CD4-positive, alpha-beta T cell treated with Interleukin-6 for 4 hours (primary cell): ENCODE data around the gene POMGNT2.

Source experiments
- DNase-seq: peaks from one replicate; pipeline ENCODE4 v3.0.0-alpha.2; 2020; ENCODE audit warnings: mixed read lengths

POMGNT2 gene

DNA sequence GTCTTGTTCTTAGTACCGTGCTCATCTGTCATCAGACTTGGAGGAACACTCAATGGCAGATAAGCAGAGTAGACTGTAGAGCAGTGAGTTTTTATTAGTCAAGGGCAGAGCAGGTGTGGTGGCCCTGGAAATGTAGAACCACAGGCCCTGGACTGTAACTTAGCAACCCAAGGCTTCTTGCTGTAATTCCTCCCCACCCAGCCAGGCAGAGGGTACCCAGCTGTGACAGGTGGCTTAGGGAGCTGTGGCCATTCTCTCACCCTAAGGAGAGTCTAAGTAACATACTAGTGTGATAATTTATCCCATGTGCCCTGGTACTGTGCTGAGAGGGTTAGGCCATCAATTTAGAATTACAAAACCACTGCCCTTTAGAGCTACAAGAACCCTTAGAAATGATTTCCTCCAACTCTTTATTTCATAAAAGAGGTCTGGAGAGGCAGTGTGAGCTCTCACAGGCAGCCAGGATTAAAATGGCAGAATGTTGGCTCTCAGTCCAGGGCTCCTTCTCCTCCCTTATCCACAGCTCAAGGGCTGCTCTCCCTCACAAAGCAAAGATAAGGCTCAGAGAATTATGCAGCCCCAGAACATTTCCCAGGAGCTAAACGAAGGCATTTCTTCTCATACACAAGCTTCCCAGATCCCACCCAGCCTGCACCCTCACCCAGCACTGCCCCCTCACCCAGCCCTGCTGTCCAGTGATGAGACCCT lies 3.0 kb downstream of the POMGNT2 start:
- DNase-seq, result no peak

DNA sequence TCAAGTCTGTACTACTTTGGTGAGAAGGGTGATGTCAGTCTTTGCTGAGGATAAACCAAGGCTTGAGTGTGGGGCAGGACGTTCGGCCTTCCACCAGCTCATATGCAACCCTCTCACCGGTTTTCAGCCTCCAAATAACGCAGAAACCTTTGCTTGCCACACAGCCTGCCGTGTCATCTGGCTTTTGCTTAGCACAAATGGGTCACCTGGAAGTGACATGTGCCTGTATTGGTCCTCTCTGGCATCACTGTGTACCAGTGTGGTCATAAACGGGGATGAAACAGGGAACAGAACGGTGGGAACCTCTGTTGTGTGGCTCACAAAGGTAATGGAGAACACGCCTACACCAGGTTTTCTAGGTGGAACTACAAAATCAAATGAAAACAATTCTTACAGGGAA lies 7.1 kb downstream of the POMGNT2 start:
- DNase-seq, result no peak

DNA sequence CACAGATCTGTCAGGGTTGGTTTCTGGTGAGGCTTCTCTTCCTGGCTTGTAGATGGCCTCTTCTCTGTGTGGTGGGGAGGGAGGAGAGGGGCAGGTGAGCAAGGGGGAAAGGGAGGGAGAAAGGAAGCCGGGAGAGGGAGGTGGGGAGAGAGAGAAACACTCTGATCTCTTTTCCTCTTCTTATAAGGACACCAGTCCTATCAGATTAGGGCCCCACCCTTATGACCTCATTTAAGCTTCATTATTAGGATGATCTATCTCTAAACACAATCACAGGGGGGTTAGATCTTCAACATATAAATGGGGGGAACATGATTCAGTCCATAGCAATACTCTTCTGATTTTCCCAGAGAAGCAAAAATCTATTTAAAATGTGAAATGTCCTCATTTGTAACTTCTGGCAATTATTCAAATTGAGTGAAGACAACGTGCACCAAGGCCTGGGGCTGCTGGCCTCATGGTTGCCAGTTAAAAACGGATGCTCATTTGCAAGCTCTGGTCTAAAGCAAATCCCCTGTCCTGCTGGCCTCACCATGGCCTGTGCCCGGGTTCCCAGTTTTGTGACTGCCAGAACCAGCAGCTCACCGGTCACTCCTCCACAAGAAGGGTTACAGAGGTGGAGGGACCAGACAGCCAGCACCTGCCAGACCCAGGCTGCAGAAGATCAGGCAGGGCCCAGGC lies 8.3 kb downstream of the POMGNT2 start:
- no peak for DNase-seq

GRCh38 chr3:43096761-43097160 lies 9.1 kb downstream of the POMGNT2 start:
- no peak for DNase-seq

DNA sequence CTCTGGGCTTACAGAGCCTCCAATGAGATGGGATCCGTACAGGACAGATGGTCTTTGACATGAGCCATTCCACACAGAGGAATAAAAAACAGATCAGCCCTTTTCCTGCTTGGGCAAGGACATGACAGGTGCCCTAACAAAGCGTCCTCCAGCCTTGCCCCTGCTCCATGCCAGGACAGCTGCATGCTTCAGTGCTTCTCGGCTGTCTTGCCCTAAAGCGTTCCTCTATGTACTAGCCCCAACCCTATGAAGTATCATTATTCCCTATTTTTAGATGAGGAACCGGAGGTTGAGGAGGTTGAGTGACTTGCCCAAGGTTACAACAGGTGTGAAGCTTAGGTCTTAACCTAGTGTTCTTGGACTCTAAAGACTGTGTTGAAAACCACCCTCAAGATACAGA lies 10.5 kb downstream of the POMGNT2 start:
- DNase-seq, result no peak

- no peak for DNase-seq
These were observed 11.0 kb downstream of the POMGNT2 start for GRCh38 chr3:43094851-43095250.

- no peak for DNase-seq
These were observed 11.5 kb downstream of the POMGNT2 start for GRCh38 chr3:43094381-43094780.

DNA sequence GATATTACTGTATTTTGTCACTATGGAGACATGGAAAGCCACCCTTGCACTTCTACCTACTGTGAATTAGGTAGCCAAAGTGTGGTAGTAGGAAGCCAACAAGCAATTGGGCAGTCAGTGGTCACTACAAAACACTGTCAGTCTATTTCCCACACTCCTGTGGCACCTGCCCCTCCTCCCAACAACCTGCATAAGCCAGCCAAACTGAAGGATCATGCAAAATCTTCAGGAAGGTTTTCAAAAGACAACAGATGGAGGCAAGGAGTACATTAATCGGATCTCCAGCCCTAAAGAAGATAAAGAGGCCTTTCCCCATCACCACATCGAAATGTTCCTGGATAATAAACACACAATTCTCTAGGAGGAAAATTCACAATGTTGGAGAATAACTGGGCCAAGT lies 11.9 kb downstream of the POMGNT2 start:
- DNase-seq, result no peak

- no peak for DNase-seq
These were observed 12.9 kb downstream of the POMGNT2 start for GRCh38 chr3:43093006-43093405.

- no peak for DNase-seq
These were observed 14.4 kb downstream of the POMGNT2 start for GRCh38 chr3:43091481-43091880.

DNA sequence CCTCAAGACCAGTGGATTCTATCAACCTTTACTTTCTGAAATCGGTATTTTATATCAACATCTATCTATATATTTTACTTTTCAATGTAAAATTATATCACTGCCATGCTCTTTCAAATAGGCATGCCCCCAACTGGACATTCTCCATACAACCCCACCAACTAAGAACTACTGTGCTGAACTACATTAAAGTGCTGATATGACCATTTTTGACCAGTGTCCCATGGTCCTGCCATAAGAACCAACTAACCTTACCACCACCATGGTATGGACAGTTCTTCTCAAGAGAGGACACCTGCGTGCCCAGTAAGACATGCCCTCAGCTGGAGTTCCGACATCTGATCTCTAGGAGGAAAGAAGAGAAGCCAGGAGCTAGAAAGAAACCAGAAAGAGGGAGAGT lies 15.6 kb downstream of the POMGNT2 start:
- no peak for DNase-seq

GRCh38 chr3:43089081-43089480 lies 16.8 kb downstream of the POMGNT2 start:
- DNase-seq, result no peak

GRCh38 chr3:43087249-43087776 lies 18.6 kb downstream of the POMGNT2 start:
- peak; percentile 10 for DNase-seq

GRCh38 chr3:43086460-43087165 lies 19.3 kb downstream of the POMGNT2 start:
- no peak for DNase-seq

GRCh38 chr3:43082457-43082856 lies 23.4 kb downstream of the POMGNT2 start:
- DNase-seq, result no peak

- DNase-seq, result no peak
These were observed 24.1 kb downstream of the POMGNT2 start for GRCh38 chr3:43081796-43082195.

- DNase-seq, result no peak
These were observed 24.9 kb downstream of the POMGNT2 start for GRCh38 chr3:43080726-43081568.

- no peak for DNase-seq
These were observed 26.1 kb downstream of the POMGNT2 start for GRCh38 chr3:43079536-43080332.

DNA sequence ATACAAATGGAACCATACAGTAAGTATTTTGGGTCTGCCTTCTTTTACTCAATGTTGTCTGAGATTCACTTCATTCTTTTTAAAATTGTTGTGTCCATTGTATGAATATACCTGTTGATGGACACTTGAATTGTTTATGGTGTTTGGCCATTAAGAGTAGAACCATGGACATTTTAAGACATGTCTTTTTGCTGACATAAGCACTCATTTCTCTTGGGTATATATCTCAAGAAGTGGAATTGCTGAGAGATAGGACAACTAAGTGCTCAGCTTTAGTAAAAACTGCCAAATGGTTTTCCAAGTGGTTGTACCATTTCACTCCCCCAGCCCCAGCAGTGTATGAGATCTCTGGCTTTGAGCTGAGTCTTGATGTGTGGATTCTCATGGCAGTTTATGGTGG lies 28.2 kb downstream of the POMGNT2 start:
- no peak for DNase-seq

GRCh38 chr3:43077261-43077660 lies 28.6 kb downstream of the POMGNT2 start:
- DNase-seq, result no peak

DNA sequence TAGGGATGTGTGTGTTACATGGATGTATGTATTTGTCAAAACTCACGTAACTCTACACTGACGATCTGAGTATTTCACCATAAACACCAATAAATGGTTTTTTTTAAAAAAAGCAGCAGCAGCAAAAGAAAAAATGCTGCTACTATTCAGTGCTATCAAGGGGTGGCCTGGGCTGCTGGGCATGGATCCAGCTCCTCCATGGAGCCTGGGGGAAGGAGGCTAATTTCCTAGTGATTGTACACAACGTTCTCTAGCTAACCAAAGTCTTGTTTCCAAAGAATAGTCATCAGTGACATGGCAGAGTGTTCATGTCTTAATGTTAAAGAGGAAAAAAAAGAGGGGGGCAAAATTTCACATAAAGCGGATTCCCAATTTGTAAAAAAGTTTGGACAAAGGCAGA lies 29.0 kb downstream of the POMGNT2 start:
- no peak for DNase-seq
